ENCODE data around the gene CDKN2B.
"Not testable (repeated sequence)": the region's sequence is repeated elsewhere in the genome, so short reads cannot be mapped to it uniquely, and the experiment has no call there.

The CDKN2B gene

DNA sequence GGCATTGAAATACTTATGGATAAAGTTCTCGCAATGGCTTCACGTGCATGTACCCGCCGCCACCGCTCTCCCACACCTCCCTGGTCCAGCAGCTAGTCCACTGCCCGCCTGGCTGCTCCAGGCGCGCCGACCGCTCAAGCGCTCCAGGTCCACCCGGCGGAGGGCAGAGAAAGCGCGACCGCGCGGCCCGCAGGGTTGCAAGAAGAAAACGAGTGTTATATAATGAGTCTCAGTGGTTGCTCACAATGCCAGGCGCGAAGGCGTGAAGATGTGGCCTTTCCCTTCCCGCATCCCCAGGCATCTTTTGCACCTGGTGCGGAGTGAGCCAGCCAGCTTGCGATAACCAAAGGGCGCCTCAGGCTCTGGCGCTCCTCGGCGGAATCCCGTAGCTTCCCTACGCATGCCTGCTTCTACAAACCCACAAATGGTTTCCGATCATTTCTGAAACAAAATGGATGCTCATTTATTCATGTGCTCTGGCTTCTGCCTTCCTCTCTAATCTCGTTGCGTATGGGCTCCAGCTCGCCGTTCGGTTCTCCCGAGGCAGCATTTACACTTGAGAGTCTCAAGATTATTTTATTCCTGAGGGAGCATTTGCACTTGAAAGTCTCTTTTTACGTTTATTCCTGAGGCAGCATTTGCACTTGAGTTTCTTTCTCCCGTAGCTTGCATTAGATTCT, 40.6 kb downstream of the CDKN2B start:
- no peak for DNase-seq

DNA sequence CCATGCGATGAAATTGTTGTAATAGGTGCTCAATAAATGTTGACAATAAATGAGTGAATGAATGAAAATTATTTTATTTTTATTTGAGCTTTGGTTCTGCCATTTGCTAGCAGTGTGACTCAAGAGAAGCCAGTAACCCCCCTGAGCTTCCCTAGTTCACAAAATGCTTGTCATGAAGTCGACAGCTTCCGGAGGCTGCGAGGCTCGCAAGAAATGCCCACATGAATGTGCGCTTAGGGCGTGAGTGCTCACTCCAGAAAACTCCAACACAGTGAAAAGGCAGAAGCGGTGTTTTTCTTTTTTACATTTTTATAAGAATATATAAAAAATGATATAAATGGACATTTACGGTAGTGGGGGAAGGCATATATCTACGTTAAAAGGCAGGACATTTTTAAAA, 41.4 kb downstream of the CDKN2B start:
- DNase-seq = no peak

- DNase-seq = no peak
Observed at GRCh38 chr9:21967169-21967568, 41.9 kb downstream of the CDKN2B start.

DNA sequence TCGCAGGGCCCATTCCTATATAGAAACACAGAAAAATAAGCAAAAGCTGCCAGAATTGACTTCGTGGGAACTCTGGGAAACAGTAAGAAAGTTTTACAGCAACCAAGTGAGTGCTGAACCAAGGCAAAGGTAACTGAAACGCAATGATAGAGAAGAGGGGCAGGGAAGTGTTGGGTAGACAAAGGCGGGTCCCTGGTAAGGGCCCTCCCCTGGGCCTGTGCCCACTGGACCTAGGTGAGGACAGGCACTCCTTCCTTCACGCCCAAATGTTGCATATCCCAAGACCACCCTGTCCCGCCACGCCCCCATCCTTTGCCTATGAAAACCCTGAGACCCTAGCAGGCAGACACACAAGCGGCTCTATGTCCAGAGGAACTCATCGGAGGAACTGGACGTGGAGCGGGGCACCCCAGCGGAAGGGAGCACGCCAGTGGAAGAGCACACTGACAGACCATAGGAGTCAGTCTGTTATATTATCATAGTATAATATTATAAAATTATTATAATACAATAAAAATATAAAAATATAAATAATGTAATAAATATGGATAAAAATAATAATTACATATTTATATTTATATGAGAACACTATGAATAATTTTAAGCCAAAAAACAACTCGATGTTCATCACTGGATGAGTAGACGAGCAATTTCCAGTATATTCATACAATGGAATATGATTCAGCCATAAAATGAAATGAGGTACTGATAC, 42.8 kb downstream of the CDKN2B start:
- DNase-seq = no peak

DNA sequence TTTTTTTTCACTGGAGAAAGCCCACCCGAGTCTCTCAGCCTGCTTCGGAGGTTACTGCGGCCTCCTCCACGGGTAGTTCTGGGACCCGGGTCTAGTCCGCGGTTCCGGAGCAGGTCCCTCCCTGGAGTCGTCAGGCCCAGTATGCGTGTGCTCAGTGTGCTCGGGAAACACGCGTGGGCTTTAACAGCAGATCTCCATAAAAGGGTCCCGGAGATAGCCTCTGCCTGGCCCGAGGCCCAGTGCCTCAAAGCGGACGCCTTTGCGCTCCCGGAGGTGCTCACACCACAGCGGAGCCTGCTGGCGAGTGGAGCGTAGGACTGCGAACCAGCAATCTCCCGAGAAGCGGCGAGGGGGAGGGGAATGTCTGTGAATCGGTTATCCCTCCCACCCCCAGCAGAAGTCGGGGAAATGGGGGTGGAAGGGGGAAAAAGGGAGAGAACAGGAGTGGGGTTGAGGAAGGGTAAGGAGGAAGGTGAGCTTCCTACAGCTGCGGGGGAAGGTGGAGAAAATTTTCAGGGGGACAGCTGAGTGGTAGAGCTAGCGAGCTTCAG, 43.6 kb downstream of the CDKN2B start:
- DNase-seq = no peak

- no peak for DNase-seq
Observed at GRCh38 chr9:21964925-21965385, 44.1 kb downstream of the CDKN2B start.

GRCh38 chr9:21961569-21961968, 47.5 kb downstream of the CDKN2B start:
- DNase-seq = no peak

- not testable (repeated sequence) for DNase-seq
Observed at GRCh38 chr9:21959268-21959667, 49.8 kb downstream of the CDKN2B start.

- no peak for DNase-seq
Observed at GRCh38 chr9:21958833-21959232, 50.3 kb downstream of the CDKN2B start.
